ENCODE measurements around the gene TBC1D22A. TPM values are rescaled to one million over a fixed set of nuclear protein-coding genes. Genes with fewer than 3 reads are reported as not detected.

Gene TBC1D22A
- total RNA-seq, 4 donors from 2014 or later: 16.2 to 22.2 (median 17.8) TPM

DNA sequence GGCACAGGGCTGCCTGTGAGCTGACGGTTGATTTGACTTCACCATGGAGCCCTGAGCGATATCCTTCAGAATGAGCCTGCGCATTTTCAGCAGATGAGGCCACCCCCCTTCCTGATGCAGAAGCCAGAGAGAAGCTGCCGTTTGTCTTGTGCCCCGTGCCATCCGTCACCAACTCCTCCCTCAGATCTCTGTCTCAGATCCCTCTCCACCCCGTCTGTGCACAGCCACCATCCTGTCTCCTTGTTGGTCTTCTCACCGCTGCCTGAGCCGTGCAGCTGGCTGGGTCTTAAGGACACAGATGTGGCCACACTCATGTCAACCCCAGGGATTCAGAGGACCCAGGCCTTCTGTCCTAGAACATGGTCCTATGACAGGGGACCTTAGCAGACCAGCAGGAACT is 293.9 kb downstream of the TBC1D22A start:
- H3K27ac ChIP-seq: no peak overlapping the region
- TF ChIP-seq EP300 (IDR thresholded peaks at IDR 0.05) (no peak), POLR2AphosphoS5 (IDR thresholded peaks at IDR 0.05) (no peak), POLR2A (IDR thresholded peaks at IDR 0.05) (no peak)
- TF ChIP-seq, protein P1, sequence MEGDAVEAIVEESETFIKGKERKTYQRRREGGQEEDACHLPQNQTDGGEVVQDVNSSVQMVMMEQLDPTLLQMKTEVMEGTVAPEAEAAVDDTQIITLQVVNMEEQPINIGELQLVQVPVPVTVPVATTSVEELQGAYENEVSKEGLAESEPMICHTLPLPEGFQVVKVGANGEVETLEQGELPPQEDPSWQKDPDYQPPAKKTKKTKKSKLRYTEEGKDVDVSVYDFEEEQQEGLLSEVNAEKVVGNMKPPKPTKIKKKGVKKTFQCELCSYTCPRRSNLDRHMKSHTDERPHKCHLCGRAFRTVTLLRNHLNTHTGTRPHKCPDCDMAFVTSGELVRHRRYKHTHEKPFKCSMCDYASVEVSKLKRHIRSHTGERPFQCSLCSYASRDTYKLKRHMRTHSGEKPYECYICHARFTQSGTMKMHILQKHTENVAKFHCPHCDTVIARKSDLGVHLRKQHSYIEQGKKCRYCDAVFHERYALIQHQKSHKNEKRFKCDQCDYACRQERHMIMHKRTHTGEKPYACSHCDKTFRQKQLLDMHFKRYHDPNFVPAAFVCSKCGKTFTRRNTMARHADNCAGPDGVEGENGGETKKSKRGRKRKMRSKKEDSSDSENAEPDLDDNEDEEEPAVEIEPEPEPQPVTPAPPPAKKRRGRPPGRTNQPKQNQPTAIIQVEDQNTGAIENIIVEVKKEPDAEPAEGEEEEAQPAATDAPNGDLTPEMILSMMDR (IDR thresholded peaks at IDR 0.05): no peak
- H3K4me3 ChIP-seq: no peak overlapping the region
- WGBS, 2 donors (ENCODE audit: low coverage in 1 of 2): 89% methylated on average over 7 of the region's 9 CpGs; no CpG with 5 or more reads in 1 of the 2 donors
- no peak for ATAC-seq
- peaks cover 0 to 50% of the 10 kb centered on the region in 2 donors for H3K36me3 ChIP-seq
- no peaks in the 10 kb centered on the region for H3K27me3 ChIP-seq
- H3K9me3 ChIP-seq: no peaks in the 10 kb centered on the region
- no peaks in the 10 kb centered on the region for H3K4me1 ChIP-seq

DNA sequence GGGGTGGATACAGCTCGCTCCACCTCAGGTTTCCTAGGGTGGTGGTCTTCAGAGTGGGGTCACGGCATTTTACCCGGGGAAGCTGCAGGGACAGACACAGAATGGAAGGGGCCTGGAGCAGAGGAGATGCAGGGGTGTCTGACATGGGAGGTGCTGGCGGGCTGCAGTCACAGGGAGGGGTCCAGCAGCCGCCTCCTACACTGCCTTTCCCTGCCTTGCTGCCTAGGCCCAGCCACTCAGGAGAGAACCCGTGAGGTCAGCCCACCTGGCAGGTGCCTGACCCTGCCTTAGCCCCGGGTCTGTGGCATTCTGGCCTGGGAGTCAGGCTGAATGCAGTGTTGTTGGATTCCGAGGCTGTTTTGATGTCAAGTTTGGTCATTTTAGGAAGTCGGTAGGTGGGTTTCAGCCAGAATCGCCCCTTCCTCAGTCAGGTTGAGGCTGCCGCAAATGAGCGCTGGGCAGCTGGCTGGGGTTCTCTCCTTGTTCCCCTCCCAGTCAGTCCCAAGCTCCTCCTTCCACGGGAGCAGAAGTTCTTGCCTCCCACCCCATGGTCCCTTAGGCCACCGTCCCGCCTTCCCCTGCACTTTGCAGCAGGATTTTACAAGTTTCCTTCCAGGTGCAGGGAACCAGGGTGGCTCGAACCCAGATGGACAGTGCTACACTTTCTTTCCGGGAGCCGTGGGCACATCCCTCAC is 294.5 kb downstream of the TBC1D22A start:
- no peak for ATAC-seq
- Histone ChIP-seq H3K36me3 (peaks cover 0 to 52% of the 10 kb centered on the region in 2 donors), H3K4me1 (no peaks in the 10 kb centered on the region), H3K27me3 (no peaks in the 10 kb centered on the region), H3K4me3 (no peak overlapping the region), H3K9me3 (no peaks in the 10 kb centered on the region), H3K27ac (no peak overlapping the region)
- 83 to 100% methylated on average over 1 to 4 of the region's 18 CpGs for WGBS, 2 donors (ENCODE audit: low coverage in 1 of 2)
- TF ChIP-seq POLR2A (IDR thresholded peaks at IDR 0.05) (no peak), EP300 (IDR thresholded peaks at IDR 0.05) (no peak), POLR2AphosphoS5 (IDR thresholded peaks at IDR 0.05) (no peak)
- TF ChIP-seq, protein P1 (IDR thresholded peaks at IDR 0.05): no peak

DNA sequence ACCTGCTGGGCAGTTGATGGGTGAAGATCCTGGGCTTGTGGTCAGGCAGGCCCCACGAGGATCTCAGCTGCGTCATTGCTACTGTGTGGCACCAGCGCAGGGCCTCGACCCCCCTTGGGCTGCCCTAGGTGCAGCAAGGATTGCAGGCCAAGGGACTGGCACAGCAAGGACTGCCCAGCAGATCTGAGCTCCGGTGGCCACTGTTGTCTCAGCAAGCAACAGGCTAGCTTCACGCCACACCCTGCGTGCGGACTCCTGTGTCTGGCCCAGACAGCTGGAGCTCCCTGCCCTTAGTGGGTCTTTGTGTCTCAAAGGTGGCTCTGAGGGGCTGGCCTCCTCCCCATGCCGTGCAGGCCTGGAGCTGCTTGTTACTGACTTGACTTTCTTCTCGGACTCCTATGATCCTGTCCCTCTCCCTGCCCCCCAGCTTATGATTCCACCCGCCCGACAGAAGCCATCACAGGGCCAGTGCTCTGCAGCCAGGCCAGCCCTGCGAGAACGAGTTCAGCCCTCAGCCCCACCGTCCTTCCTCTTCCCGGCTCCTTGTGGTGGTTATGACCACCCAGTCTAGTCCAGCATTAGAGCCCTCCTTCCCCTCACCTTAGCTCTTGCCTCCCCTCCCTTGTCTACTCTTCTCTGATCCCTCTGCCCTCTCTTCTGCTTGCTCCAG is 295.6 kb downstream of the TBC1D22A start:
- 91 to 95% methylated on average over 8 to 11 of the region's 16 CpGs for WGBS, 2 donors (ENCODE audit: low coverage in 1 of 2)

DNA sequence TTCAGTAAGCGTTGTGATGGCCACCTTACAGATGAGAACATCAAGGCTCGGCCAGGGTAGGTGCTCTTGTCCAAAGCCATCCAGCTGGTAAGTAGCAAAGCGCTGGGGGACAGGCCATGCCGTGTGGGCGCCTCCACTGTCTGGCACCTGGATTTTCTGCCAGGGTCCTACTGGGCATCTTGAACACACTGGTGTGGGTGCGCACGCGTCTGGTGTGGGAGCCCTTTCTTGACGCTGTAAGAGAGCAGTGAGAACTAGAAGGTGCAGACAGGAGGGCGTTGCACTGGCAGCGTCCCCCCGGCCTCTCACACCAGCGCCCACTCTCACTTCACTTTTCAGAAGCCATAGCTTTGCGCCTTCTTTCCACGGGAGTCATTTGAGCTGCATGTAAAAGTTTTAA is 296.6 kb downstream of the TBC1D22A start:
- H3K27ac ChIP-seq: no peak overlapping the region
- no peaks in the 10 kb centered on the region for H3K4me1 ChIP-seq
- WGBS, 2 donors (ENCODE audit: low coverage in 1 of 2): 81 to 97% methylated on average over 5 to 10 of the region's 15 CpGs
- no peaks in the 10 kb centered on the region for H3K9me3 ChIP-seq
- H3K36me3 ChIP-seq: peaks cover 0 to 63% of the 10 kb centered on the region in 2 donors
- TF ChIP-seq, protein P1 (IDR thresholded peaks at IDR 0.05): no peak
- TF ChIP-seq POLR2A (IDR thresholded peaks at IDR 0.05): no peak
- TF ChIP-seq EP300 (IDR thresholded peaks at IDR 0.05): no peak
- no peak for TF ChIP-seq POLR2AphosphoS5 (IDR thresholded peaks at IDR 0.05)
- ATAC-seq: no peak
- H3K27me3 ChIP-seq: no peaks in the 10 kb centered on the region
- H3K4me3 ChIP-seq: no peak overlapping the region

More for the DNA sequence above, 295.6 kb downstream of the TBC1D22A start:
- Histone ChIP-seq H3K27ac (no peak overlapping the region), H3K9me3 (no peaks in the 10 kb centered on the region), H3K36me3 (peaks cover 0 to 63% of the 10 kb centered on the region in 2 donors), H3K27me3 (no peaks in the 10 kb centered on the region), H3K4me3 (no peak overlapping the region), H3K4me1 (no peaks in the 10 kb centered on the region)
- ATAC-seq: no peak
- TF ChIP-seq, protein P1 (IDR thresholded peaks at IDR 0.05): no peak
- no peak for TF ChIP-seq POLR2AphosphoS5 (IDR thresholded peaks at IDR 0.05)
- TF ChIP-seq EP300 (IDR thresholded peaks at IDR 0.05): no peak
- no peak for TF ChIP-seq POLR2A (IDR thresholded peaks at IDR 0.05)

Measured in gastroesophageal sphincter (tissue), 4 donors.